Measurements from ENCODE around the gene LHPP.

GRCh38 chr10:124461642-124462347, at the start of gene LHPP:
- TF ChIP-seq POLR2A (IDR thresholded peaks at IDR 0.05; ENCODE audit: low read depth, low read length) (no peak), POLR2AphosphoS5 (IDR thresholded peaks at IDR 0.05; ENCODE audit: low read depth, low read length) (no peak), TAF1 (IDR thresholded peaks at IDR 0.05; ENCODE audit: borderline replicate concordance, low read depth, low read length) (no peak)

Data from GM12892 (cell line).